DMS53 treated with DMSO at 0.1 percent for 48 hours (cell line): ENCODE measurements around the gene PTCD3.

Experiments
- DNase-seq: peaks from one replicate; lab custom pipeline; 2025; ENCODE audit not compliant: unreplicated experiment; lab: John Stamatoyannopoulos, UW

Gene PTCD3

DNA sequence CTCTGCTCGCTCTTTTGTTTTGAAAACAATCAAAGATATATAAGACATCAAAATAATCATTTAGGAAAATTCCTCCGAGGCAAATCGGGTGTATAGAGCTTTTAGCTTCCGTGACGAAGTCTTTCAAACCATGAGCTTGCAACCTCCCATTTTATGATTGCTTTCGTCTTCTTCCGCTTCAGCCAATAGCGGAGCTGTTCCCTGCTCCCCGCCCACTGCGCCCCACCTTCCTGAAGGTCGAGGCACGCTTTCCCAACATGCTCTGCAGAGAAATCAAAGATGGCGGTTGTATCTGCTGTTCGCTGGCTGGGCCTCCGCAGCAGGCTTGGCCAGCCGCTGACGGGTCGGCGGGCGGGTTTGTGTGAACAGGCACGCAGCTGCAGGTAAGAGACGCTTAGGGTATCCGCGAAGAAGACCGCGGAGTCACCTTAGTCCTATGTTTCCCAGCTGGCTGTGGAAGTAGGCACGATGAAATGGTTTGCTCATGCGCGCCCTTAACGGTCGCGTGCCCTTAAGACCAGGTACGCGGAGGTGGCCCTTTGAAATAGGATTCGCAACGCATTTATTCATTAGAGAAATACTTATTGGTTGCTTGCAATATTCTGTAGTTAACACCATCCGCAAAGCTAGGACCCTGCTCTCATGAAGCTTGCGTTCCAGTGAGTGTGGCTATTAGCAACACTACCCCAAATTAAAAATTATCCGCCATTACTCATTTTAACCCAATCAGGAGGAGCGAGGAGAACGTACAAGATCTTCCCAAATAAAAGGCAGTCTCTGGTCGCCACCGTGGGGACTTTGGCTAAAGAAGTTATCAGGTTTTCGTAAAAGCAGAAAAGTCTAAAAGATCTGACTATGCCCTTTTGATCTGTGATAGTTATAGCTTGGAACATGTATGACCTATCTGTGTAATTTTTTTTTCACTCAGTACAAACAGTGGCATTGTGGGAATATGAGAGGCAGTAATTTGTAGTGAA is at the start of gene PTCD3:
Gene PTCD3 (plus strand): TSS at position 267 of the 977 bp plus-strand sequence. CDS start 13 bp downstream, at position 280.
- DNase-seq: peak; percentile 99

DNA sequence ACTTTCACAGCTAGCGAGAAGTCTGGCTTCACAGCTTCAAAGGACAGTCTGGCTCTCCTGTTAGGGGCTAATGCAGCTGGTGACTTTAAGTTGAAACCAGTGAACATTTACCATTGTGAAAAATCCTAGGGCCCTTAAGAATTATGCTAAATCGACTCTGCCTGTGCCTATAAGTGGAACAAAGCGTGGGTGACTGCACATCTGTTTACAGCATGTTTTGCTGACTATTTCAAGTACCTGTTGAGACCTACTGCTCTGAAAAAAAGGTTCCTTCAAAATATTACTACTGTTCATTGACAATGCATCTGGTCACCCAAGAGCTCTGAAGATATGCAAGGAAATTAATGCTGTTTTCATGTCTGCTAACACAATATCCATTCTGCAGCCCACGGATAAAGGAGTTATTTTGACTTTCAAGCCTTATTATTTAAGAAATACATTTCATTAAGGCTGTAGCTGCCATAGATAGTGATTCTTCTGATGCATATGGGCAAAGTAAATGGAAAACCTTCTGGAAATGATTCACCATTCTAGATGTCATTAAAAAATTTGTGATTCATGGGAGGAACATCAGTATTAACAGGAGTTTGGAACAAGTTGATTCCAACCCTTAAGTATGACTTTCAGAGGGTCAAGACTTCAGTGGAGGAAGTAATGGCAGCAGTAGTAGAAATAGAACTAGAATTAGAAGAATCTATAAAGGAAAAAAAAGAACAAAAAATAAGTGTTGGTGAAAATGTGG is 49.3 kb upstream of the PTCD3 start:
- DNase-seq: no peak

DNA sequence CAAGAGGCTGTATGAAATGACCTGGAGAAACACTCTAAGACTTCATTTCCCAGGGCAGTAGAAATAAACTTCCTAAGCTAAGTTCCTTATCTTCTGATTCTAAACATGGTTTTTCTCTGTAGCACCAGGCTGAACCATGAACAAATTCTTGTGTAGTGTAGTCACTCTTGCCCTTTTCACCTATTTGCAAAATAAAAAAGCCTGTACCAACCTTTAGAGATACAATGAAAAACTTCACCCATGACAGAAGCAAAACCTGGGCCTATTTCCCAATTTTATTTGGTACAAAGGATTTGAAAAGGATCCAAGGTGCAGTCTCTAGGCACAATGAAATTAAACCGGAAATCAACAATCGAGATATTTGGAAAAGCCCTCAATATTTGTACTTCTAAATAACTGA is 44.0 kb upstream of the PTCD3 start:
- DNase-seq: no peak

DNA sequence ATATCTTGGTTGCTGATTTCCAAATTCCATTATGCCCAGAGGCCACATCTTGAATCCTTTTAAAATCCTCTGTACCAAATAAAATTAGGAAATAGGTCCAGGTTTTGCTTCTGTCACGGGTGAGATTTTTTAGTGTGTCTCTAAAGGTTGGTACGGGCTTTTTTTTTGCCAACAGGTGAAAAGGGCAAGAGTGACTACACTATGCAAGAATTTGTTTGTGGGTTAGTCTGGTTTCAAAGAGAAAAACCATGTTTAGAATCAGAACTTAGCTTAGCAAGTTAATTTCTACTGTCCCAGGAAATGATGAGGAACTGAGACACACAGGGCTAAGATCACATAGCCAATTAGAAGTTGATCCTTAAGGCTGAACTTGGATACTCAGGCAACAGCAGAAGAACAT is 42.0 kb upstream of the PTCD3 start:
- DNase-seq: no peak

DNA sequence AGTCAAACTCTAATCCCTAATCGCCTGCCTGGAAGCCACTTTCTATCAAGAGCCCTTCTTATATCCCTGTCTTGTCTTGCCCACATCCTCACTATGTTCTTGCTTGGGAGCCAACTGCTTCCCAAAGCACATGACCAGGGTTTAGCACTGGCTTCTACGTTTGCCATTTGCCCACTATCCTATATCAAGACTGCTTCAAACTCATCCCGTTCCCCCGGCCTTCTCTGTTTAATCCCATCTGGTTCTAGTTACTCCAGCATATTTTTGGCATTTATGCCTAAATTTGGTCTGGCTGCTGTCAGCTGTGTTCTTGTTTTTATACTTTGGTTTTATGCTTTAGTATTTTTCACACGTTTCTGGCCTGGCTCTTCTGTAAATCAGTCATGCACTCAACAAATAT is 40.5 kb upstream of the PTCD3 start:
- DNase-seq: no peak

DNA sequence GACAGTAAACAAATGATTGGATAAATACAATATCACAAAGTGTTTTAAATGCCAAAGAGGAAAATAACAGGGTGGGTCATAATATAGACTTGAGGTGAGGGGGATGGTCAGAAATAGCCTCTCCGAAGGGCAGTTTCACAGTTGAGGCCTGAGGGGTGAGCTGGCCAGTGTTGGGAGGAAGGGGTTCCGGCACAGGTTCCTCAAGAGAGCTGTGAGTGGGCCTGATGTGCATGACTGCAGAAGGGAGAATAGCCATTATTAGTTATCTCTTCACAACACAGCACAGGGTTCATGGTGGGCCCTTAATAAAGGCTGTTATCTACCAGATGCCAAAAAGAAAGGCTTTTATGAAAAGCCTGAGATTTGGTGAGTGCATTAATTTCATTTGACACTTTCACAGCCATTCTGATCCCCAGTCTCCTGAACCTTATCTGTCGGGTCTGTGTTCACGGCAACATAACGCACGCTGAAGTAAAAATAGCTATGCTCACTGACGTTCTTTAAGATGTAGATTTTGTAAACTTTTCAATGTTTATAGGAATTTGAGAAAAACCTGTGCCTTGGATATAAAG is 39.9 kb upstream of the PTCD3 start:
- DNase-seq: no peak

DNA sequence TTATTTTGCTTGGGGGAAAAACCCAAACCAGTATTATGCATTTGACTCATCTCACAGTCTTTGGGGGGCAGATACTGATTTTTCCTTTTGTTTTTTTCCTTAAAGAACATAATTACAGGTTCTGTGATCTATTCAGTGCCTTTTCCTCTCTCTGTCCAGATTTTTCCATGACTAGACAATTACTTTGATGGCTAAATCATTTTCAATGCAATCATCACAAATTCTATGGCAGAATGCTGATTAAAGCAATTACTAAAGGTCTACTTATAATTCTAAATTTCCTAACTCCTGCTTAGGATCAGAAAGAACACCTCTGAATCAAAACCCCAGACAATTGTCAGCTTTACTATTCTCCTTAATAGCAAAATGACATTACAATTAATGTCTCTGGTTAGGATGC is 39.1 kb upstream of the PTCD3 start:
- no peak for DNase-seq

DNA sequence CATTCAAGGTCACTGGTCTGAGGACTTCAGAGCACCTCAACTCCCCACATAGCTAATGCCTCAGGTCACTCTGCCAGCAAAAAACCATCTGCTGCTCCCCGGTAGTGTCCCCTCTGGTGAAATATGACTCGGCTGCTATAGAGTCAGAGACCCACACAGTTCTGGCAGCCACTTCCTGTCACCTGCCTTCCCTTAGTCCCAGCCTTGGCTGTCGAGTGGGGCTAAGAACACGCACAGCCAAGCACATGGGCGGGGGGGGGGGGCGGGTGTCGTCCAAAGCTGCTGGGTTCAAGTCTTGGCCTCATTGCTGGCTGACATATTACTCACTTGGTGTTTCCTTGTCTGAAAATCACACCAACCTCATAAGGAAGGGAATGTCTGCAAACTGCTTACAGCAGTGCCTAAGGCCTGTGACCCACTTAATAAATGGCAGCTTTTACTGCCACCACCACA is 37.9 kb upstream of the PTCD3 start:
- DNase-seq: no peak

DNA sequence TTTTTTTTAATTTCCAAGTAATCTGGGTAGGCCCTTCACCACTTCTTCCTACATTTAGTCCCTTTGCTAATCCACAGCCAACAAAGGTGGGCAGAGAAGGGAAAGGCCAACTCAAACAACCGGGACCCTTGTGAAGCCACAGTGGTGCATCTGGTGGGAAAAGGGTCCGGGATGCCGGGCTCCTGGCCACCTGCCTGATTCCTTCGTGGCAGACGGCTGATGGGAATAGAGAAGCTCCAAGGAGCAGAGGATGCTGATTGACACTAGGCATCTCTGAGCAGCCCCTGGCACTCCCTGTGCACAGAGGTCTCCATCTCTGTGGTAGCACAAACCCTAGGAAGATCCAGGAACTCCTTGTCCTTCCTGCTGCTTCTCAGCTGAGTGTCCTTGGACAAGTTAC is 37.4 kb upstream of the PTCD3 start:
- no peak for DNase-seq

DNA sequence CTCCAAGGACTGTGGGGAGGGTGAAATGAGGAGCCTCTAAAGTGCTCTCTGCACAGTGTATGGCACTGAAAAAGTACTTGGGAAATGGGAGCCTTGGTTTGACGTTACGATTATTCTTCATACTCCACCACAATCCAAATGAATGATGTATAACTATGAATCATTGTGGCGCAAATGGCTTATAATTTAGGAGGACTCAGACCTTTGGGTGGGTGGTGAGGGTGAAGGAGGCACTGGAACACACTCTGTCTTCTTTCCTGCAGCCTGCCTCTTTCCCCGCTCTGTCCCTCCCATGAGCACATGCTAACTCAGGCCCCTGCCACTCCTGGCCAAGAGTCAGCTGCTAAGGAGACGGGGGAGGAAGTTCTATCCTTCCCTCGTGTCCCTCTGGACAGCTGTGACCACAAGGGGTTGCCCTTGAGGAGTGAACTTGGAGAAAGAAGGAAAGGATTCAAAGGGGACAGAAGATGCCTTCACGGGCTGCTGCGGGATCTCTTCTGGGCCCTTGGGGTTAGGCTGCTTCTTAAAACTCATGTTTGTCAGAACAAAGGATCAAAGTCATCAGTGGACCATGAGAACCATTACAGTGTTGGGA is 36.8 kb upstream of the PTCD3 start:
- no peak for DNase-seq

DNA sequence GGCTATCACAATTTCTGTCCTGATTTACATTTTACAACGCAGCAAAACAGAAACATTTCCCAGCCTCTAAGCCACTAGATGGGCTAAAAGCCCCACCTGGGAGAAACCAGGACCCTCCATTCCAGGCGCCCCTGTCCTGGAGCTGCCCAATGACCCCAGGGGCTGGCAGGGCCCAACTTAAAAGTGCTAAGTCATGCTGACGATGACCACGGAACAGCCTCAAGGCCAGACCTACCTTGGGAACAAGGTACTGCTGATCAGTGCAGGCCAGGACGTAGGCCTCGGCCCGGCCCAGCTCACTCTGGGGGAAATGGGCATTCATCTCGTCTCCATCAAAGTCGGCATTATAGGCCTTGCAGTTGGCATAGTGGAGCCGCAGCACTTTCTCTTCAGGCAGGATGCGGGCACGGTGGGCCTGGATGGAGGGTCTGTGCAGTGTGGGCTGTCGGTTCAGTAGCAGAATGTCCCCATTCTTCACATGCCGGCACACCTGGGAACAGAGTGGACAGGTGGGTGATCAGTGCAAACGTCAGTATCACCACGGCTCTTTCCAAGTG is 36.2 kb upstream of the PTCD3 start:
- DNase-seq: no peak

DNA sequence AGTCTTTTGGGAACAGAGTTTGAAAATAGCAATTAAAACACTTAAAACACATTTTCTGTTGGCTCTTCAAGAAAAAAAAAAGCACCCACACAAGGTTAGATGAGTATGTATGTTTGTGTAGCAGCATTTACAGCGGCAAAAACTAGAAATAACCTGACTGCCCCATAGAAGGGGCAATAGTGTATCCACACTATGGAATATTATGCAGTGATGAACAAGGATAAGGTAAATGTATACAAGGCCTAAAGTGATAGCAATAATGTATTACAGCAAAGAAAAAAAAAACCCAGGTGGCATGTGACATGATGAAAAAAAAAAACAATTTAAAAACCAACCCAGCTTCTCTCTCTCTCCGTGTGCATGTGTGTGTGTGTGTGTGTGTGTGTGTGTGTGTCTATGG is 35.2 kb upstream of the PTCD3 start:
- DNase-seq: no peak

DNA sequence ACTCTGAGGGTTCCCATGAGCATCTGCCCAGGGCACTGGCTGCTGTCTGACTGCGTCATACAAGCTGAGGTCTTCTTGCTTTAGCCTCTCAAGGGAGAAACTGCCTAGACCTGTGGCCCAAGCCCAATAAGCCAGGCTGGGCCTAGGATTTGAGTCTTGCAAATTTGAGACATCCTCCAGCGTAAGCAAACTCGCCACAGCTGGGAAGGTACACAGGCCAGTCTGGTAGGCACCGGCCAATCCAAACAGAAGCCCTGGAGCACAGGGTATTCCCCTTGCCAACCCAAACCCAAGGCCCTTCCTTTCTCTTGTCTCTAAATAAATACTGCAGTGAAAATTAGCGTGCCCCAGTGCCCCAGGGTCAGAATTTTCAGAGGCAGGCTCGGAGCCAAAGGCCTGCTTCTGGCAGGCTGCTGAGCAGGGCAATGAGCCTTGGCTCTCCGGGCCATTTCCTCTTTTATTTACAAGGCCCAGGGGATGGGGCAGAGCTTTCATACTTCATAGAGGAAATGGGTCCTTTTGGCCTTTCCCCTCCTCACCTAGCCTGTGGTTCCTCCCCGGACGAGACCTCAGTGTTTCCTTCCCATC is 33.7 kb upstream of the PTCD3 start:
- DNase-seq: no peak

DNA sequence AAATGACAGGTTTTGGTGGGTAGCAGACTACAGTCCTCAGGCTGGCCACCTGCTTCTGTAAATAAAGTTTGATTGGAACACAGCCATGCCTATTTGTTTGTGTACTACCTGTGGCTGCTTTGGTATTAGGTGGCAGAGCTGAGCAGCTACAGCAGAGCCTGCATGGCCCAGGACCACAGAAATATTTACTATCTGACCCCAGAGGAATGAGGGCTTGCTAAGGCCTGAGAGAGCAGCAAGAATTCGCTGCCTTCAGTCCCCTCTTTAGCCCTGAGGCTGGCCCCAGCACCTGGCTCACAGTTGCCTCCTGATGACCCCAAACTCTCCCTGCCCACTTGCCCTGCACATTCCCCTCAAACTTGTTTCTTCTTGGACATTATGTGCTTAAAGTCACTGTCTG is 32.8 kb upstream of the PTCD3 start:
- no peak for DNase-seq

DNA sequence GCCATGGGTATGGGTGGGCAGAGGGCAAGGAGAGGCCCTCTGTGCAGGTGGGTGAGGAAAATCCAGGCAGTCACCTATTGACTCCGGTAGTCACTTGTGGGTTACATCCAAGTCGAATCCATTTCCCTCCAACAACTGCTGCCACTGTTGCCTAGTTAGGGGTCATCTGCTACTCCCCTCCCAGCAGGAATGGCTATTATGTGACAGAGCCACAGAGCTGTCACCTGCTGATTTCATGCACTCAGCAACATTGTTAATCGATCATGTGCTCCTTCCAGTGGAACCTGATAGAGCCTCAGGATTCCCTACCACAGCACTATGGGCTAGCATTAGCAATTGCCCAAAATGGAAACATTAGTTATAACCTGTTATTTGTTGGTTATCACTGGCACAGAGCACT is 31.8 kb upstream of the PTCD3 start:
- no peak for DNase-seq

DNA sequence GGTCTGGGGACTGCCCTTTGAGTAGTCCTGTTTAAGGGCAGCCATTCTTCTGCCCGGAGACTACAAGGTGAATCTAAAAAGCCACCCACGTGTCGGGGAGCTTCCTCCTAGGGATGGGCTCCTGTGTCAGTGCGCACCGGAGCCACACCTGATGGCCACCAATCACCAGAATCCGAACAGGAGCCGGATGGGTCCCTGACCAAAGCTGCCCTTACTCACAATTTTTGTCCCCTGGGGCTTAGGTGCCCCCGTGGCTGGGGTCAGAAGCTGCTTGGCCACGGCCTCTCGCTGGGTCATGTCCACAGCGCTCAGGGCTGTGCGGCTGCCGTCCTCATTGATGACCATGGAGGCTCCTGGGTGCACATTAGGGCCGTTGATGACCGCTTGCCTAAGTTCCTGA is 31.2 kb upstream of the PTCD3 start:
- no peak for DNase-seq

DNA sequence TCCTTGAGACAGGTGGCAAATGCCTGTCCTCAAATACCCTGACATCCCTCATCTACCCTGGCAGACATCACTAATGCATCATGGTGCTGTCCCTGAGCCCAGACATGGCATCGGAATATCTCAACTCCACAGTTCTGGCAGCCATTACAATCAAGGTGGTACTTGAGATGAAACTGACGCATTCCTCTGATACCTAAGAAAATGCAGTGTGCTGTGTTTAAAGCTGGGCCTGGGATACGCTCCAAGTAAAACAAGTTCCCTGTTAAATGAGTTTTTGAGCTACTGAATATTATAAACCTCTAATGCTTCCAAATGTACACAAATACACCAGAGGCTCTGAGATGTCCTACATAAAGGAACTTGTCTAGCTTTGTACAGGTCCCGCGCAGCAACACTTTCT is 30.1 kb upstream of the PTCD3 start:
- no peak for DNase-seq

DNA sequence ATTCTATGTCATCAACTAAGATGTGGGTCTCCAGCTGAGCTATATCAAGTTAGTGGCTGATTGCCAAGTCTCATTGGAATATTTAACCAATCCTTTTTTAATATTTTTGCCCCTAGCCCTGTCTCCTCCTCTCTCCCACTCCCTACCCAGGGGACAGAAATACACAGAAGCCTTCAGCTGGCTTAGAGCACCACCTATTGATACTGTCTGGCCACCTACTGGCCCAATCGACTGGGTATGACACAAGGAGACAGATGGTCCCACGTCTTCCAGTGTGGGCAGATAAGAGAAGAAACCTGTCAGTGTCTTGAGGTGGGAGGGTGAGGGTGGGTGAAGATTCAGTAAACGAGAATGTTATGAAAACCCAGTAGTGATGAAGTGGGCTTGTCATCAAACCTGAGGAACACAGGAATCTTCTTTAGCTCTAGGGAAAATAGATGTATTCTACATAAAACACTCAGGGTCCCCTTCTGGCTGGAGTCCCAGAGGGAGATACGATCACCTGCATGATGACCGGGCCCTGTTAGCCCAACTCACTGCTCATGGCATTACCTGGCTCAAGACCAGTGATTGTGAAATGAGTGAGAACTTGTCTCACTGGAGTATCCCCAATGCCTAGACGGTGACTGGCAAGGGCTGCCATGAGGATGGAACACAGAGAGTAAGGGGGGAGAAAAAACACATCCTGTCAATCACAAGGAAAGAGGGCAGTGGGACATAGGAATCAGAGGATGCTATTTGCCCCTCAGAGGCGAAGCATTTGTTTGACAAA is 27.1 kb upstream of the PTCD3 start:
- DNase-seq: no peak

DNA sequence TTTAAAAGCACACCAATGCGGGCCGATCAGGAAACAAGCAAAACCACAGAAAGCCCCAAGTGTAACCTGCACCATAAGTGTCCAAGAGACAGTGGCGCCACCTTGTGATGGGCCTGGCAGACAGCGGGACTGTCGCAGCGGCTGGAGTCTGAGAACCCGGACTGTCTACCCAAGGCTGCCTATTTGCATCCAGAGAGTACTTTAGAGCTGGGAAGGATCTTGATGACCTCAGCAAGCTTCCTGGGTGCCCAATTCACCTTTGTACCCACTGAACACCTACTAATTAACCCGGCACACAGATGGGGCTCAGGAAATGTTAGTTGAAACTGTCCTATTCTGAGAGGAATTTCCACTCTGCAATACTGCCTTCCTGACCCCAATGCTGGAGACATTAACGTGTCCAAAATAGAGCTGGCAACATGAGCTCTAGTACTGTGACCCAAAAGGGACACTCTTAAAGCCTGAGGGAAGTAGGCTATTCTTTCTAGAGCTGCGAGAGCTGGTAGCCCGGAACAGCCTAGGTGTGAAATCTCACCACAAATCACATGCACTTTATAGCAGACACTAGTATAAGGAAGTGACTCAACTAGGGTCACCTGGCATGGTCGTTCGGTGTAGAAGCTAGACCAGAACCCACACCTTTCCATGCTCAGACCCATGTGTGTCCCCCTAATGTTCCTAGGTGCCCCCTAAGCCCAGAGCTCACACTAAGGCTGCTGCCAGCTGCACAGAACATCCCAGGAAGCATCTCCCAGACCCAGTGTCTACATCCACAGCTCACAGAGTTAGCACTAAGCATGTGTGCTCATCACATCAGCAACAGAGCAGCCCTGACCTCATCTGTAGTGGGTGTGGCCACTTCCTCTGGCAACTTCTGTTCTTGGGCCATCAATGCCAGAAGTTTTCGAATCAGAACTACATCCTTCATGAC is 25.8 kb upstream of the PTCD3 start:
- peak; percentile 83 for DNase-seq
